K562 (cell line): ENCODE data around the gene RHOBTB3. TPM values are rescaled to one million over a fixed set of nuclear protein-coding genes. Genes with fewer than 3 reads are reported as not detected.

Experiments
- ATF7 ChIP-seq: fragments of 450-650 bp; IDR thresholded peaks from 2 replicates; pipeline ENCODE4 v1.7.1; 2014; ENCODE audit warnings: mild to moderate bottlenecking, moderate library complexity
- BACH1 ChIP-seq: fragments of 200-800 bp; sonication (Bioruptor generic); IDR thresholded peaks from 2 replicates; pipeline ENCODE4 v1.6.1; 2016; ENCODE audit warnings: missing genetic modification characterization, missing compliant biosample characterization
- CHD7 ChIP-seq: fragments of 200-600 bp; sonication (generic); IDR thresholded peaks from one replicate; pipeline ENCODE4 v1.6.1; 2012; ENCODE audit warnings: mild to moderate bottlenecking, low read depth, low read length, inconsistent platforms
- CXXC5 ChIP-seq: fragments of 250-450 bp; sonication (Bioruptor Pico); IDR thresholded peaks from 2 replicates; pipeline ENCODE4 v1.8.0; 2022; ENCODE audit warnings: inconsistent platforms, mild to moderate bottlenecking, moderate library complexity
- HOMEZ ChIP-seq: fragments of 250-450 bp; sonication (Bioruptor Pico); IDR thresholded peaks from 2 replicates; pipeline ENCODE4 v1.4.0; 2020; ENCODE audit warnings: mild to moderate bottlenecking, moderate library complexity
- KLF1 ChIP-seq: fragments of 450-650 bp; IDR thresholded peaks from 2 replicates; pipeline ENCODE4 v1.6.1; 2016; ENCODE audit warnings: missing genetic modification characterization, missing compliant biosample characterization
- MCM5 ChIP-seq: fragments of 450-650 bp; IDR thresholded peaks from 2 replicates; pipeline ENCODE4 v1.6.1; 2016; ENCODE audit warnings: low read depth
- NFIX ChIP-seq: fragments of 250-450 bp; sonication (Bioruptor Pico); IDR thresholded peaks from 2 replicates; pipeline ENCODE4 v1.4.0; 2020; ENCODE audit warnings: low read depth, mild to moderate bottlenecking, moderate library complexity
- NUFIP1 ChIP-seq: fragments of 450-650 bp; IDR thresholded peaks from 2 replicates; pipeline ENCODE4 v1.6.1; 2018; ENCODE audit not compliant: partially characterized antibody
- PHF20 ChIP-seq: fragments of 450-650 bp; IDR thresholded peaks from 2 replicates; pipeline ENCODE4 v1.6.1; 2018; ENCODE audit not compliant: partially characterized antibody
- RCOR1 ChIP-seq, 2 experiments: IDR thresholded peaks; 2 replicates each; pipeline ENCODE4 v1.6.1; 2012; ENCODE audit warnings: low read depth in 2 of 2, low read length in 2 of 2, borderline replicate concordance in 1 of 2, improper control_type of control experiment in 1 of 2
- SMARCE1 ChIP-seq: fragments of 450-650 bp; IDR thresholded peaks from 2 replicates; pipeline ENCODE4 v1.7.1; 2016; ENCODE audit warnings: mild to moderate bottlenecking
- TFE3 ChIP-seq: fragments of 450-650 bp; formaldehyde crosslinking; IDR thresholded peaks from 2 replicates; pipeline ENCODE4 v1.4.0; 2020; ENCODE audit warnings: mild to moderate bottlenecking, mixed read lengths
- ZNF445 ChIP-seq: fragments of 250-450 bp; sonication (Bioruptor Pico); IDR thresholded peaks from 2 replicates; pipeline ENCODE4 v1.4.0; 2020; ENCODE audit warnings: low read depth, mild to moderate bottlenecking, moderate library complexity
- polyA plus RNA-seq, 8 experiments: library from polyadenylated mRNA; depleted of rRNA in 4 of 8; stranded (reverse) in 5 of 8; unstranded in 3 of 8; fragments of >200 nt; fragmentation: Nextera tagmentation in 2 of 8; fragmentation: Illumina TruSeq in 1 of 8; extraction: Ambion mirVana in 2 of 8; extraction: Trizol in 1 of 8; gene quantifications; 2 replicates each; pipeline versions ENCODE4 v1.2.1 to v1.2.3, GENCODE V29; 2011 to 2014; ENCODE audit warnings: inconsistent platforms in 1 of 8, missing spikeins in 1 of 8
- total RNA-seq, 7 experiments: library from RNA; depleted of rRNA in 6 of 7; stranded (reverse); fragments of >200 nt in 6 of 7; fragmentation: Illumina TruSeq in 2 of 7; extraction: Trizol in 2 of 7; gene quantifications; 2 replicates each; pipeline versions ENCODE4 v1.2.1 to v1.2.3, GENCODE V29; 2011 to 2021; ENCODE audit warnings: low replicate concordance in 1 of 7

RHOBTB3 gene
- total and polyA plus RNA-seq, 9 of the 15 experiments (the other 6 are each of a cell fraction or from before 2014, with no cell fraction given): 39.7 to 143 (median 115) TPM

GRCh38 chr5:95825495-95825894 is 94.4 kb downstream of the RHOBTB3 start (continued):
- TF ChIP-seq CHD7: no peak
- no peak for TF ChIP-seq ZNF445 (CRISPR knock-in tag)
- no peak for TF ChIP-seq MCM5
- 0 out of 2 replicates have a peak, but pooled peaks have one; percentile 35 for TF ChIP-seq KLF1 (tag)
- TF ChIP-seq TFE3 (CRISPR knock-in tag): no peak
- TF ChIP-seq PHF20: no peak
- peak; percentile 71 for TF ChIP-seq CXXC5
- peak; percentile 69 for TF ChIP-seq ATF7
- no peak for TF ChIP-seq HOMEZ (CRISPR knock-in tag)
- no peak for TF ChIP-seq NFIX (CRISPR knock-in tag)
- TF ChIP-seq BACH1 (tag): no peak
- TF ChIP-seq SMARCE1: 0 out of 2 replicates have a peak, but pooled peaks have one; percentile 48
- TF ChIP-seq NUFIP1: no peak
- 0 out of 4 replicates have a peak, but pooled peaks of 1 of the 2 experiments have one; percentile 52 for TF ChIP-seq RCOR1 (IDR thresholded peaks at IDR 0.05; ENCODE audit: borderline replicate concordance in 1 of 2, low read depth in 2 of 2, low read length in 2 of 2)
